NCI-H1694 treated with DMSO at 0.1 percent for 48 hours (cell line): Measurements from ENCODE around the gene VSIG1.
A peak's percentile ranks its signal among the peaks of the same experiment; 100 is the strongest.

ENCODE experiments used
- DNase-seq: peaks from one replicate; lab custom pipeline; 2025; lab: John Stamatoyannopoulos, UW

Gene VSIG1

DNA sequence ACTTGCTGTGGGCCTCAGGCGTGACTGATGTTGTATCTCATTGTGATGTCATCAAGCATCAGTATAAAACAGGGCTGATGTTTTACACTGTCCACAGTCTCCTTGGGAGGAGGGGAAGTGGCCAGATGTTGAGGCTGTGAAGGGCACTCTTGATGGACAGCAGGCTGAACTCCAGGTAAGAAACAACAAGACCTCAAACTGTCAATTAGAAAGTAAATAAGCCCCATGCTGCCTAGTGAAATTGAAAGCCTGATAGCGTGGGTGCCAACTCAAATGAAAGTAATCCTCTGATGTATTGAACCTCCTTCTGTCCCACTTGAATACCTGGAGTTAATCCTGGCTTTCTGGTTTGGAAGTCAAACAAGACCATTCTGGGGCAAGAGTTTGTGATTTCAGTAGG, 19.7 kb downstream of the VSIG1 start:
- no peak for DNase-seq

- DNase-seq, result no peak
These were observed 23.3 kb downstream of the VSIG1 start for GRCh38 chrX:108068121-108068520.

GRCh38 chrX:108070891-108071290, 26.0 kb downstream of the VSIG1 start:
- DNase-seq, result no peak

DNA sequence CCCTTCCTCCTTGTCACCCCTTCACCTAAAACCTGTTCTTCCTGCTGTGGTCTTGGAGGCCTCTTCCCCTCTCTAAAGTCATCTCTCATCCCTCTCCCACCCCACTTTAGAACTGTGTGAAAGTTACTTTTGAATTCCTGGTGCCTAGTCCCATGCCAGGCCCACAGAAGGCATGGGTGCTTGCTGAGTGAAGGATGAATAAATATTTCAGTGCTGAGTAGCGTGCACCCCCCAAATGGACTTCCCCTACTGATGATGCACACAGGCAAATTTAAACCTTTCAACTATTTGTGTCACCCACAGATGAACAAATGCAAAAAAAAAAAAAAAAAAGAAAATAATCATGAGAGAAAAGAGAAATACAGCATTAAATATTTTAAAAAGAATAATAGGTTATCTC, 26.7 kb downstream of the VSIG1 start:
- no peak for DNase-seq

DNA sequence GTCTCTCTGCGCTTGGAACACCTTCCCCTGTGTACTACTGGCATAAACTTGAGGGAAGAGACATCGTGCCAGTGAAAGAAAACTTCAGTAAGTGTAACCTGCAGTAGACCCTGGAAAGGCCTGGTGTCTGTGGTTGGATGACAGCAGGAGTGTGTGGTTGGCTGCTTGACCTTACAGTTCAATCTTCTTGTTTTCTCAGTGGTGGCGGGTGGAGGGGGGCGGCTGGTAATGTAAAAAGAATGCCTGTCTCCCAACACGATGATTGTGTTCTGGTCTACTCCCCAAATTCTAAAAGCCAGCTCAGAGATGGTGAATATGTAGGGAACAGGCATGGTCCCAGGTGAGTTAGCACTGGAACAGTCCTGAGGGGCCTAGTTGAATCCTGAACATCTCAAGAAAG, 27.9 kb downstream of the VSIG1 start:
- no peak for DNase-seq

- no peak for DNase-seq
These were observed 36.2 kb downstream of the VSIG1 start for GRCh38 chrX:108081110-108081509.

DNA sequence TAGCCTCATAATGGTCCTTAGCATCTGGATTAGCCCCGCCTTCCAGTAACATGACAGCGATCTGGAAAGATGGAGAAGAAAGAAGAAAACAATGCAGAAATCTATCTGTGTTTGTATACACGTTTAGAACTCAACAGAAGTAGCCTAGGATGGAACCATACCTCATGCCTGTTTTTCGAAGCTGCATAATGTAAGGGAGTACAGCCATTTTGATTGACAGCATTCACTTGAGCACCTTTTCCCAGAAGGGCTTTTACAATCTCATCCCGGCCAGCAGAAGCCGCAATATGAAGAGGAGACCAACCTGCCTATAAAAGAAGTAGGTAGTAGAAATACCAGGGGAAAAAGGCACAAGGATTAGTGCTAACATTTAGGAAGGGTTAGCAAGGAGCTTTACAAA, 42.9 kb downstream of the VSIG1 start:
- no peak for DNase-seq

DNA sequence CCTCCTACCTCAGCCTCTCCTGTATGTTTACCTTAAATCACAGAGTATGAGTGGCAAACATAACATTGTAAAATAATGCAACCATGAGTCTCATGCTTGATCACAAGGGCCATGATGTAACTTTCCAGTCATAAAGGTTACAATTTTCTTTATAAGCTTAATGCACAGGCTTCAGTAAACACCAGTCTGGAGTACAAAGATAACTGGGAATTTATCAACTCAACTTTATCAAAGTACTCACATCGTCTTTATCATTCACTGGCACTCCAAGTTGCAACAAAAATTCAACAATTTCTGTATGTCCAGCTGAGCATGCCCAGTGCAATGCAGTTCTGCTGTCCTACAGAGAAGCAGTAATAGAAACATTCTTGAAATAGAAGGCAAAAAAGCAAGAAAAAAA, 43.6 kb downstream of the VSIG1 start:
- no peak for DNase-seq

DNA sequence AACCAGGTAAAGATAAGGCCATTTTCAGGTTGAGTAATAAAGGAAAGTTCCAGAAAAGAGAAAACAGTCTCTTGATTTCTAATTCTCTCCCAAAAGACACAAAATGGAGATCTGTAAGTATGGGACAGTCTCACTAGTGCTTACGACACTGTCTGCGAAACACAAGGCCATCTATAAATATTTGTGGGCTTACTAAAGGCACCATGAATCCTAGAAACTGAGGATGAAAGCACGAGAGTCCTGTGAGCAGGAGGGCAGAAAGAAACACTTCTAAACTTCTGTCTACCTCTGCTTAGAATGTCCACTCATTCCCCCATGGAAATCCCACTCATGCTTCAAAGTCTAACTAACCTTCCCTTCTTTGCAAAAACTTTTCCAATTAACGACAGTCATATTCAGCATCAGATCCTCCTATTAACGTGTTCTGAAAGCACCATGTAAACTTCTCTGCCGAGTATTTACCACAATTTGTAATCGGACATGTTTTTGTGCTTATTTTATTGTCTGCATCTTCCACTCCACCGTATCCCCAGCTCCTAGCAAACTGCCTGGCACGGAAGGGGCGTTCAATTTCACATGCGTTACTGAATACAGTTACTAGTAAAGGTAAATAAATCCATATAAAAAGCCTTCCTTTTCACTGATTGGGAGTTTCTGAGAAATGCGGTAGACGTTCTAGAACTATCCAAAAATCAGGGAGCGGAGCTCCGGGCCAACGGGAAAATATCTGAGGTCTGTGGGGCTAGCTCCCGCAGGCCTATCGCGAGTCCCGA, 45.8 kb downstream of the VSIG1 start:
- no peak for DNase-seq

- peak; percentile 94 for DNase-seq
These were observed 46.5 kb downstream of the VSIG1 start, which contains the start of the genes ATG4A and PSMD10 for GRCh38 chrX:108091264-108091877. Gene ATG4A, plus strand, starts transcription at chrX:108091778. Its CDS starts 49 bp downstream, at chrX:108091827. Gene PSMD10, minus strand, starts transcription at chrX:108091542. Its CDS starts 22 bp downstream, at chrX:108091520.

DNA sequence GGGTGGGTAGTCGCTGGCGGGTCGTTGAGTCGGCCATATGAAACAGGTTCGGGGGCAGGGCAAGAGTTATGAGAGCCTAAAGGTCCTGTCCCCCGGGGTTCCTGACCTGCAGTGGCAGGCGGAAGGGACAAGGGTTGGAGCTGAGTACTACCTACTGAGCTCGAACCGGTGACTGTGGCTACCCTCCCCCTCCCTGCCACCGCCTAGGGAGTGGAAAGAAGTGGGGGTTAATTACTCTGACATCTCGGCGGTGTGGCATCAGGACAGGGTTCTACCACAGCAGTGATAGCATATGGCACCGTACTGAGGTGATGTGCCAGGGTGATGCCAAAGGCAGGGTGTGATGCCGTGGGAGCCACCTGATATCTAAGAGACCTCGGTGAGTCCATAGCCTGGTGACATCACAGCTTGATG, 47.0 kb downstream of the VSIG1 start:
- DNase-seq, result peak; percentile 55

- no peak for DNase-seq
These were observed 52.5 kb downstream of the VSIG1 start for GRCh38 chrX:108097380-108097779.

GRCh38 chrX:108105473-108105872, 60.6 kb downstream of the VSIG1 start:
- DNase-seq, result no peak

GRCh38 chrX:108114541-108114940, 69.7 kb downstream of the VSIG1 start:
- DNase-seq, result no peak

DNA sequence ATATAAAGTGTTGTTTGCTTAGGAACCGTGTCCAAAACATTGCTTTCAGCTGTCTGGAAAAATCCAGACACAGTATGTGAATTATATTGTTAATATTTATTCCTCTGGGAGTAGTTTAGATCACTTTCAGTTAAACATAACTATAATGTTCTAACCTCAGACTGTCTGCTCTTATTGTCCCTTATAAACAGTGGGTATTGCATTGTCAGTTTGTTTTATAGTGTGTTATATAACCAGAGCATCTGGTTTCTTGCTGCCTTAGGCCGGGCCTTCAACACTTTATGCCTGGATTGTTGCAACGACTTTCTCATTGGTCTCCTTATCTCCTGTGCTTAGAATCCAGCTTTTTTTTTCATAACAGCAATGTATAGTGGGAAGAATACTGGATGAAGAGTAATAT, 73.1 kb downstream of the VSIG1 start:
- DNase-seq, result no peak

DNA sequence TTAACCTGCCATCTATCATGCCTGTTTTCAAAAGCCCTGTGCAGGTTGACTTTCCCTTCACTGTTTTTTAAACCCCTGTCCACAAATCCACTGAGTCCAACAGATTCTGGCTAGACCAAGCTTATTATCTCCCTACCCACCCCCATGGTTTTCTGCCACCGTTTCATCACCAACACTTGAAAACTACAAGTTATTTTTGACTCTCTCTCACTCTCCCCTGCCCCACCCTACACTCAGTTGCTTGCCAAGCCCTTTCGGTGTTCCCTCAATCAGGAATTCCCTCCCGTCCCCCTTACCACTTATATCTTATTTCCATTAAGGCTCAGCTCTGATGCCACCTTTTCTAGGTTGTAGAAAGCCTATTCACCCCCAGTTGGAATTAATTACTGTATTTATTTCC, 76.4 kb downstream of the VSIG1 start:
- DNase-seq, result no peak

DNA sequence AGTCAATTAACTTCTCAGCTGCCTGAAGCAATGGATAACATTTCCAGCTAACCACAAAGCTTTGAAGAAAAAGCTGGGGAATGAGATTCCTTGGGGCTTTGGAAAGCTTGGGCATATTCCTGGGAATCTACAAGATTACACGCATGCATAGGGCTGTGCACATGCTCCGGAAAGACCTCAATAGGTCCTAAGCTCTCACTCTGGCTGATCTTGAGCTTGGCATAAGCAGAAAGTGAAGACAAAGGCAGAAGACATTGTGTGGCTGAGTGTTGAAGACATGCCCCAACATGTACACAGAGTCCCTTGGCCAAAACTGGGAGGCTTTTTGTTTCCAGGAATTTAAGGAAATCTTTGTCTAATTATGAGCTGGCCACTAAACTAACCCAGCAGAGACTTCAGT, 77.9 kb downstream of the VSIG1 start:
- DNase-seq, result no peak

- no peak for DNase-seq
These were observed 78.9 kb downstream of the VSIG1 start for GRCh38 chrX:108123591-108124366.

- DNase-seq, result no peak
These were observed 81.8 kb downstream of the VSIG1 start for GRCh38 chrX:108126661-108127060.

DNA sequence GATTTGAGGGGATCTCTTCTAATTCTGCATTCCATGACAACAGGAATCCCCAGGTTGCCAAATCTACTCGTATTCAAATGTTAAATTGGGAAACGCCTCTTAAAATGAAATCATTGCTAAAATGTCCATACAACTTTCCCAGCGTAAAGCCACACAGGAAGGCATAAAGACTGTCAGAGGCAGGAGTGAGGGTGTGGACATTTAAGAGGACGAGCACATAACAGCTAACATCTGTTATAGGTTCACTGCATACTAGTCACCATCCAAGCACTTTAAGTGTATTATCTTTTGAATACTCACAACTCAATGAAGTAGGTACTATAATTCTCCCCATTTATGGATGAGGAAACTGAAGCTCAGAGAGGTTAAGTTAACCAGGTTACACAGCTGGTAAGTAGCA, 82.3 kb downstream of the VSIG1 start:
- DNase-seq, result no peak
